ENCODE data around the gene OR5K2.

- TF ChIP-seq CTCF (IDR thresholded peaks at IDR 0.05) (no peak), POLR2AphosphoS5 (IDR thresholded peaks at IDR 0.05) (no peak)
Measured at GRCh38 chr3:98454929-98455328, 42.6 kb upstream of the OR5K2 start.
